ENCODE data around the gene SBNO1. TPM values are rescaled to one million over a fixed set of nuclear protein-coding genes. Genes with fewer than 3 reads are reported as not detected.
"Not testable (repeated sequence)": the region's sequence is repeated elsewhere in the genome, so short reads cannot be mapped to it uniquely, and the experiment has no call there.

SBNO1 gene
- total RNA-seq, 6 experiments from 2014 or later: 11.5 to 15.7 (median 13.2) TPM

DNA sequence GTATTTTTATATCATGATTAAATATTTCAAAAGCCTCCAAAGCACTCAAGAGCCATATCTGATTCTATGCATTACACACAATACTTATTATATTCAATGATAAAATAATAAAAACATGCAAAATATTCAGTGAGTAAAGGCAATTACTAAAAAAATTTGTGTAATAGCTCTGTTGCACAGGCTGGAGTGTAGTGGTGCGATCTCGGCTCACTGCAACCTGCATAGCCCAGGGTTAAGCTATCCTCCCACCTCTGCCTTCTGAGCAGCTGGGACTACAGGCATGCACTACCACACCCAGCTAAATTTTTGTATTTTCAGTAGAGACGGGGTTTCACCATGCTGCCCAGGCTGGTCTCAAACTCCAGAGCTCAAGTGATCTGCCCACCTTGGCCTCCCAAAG is 45.4 kb downstream of the SBNO1 start:
- ATAC-seq (no peak), DNase-seq (no peak)
- no peaks in the 10 kb centered on the region for H3K4me1 ChIP-seq
- peaks cover 0 to 93% (median 50%) of the 10 kb centered on the region in 4 donors for H3K36me3 ChIP-seq
- no peak for TF ChIP-seq POLR2A (IDR thresholded peaks at IDR 0.05)
- TF ChIP-seq, protein P1, sequence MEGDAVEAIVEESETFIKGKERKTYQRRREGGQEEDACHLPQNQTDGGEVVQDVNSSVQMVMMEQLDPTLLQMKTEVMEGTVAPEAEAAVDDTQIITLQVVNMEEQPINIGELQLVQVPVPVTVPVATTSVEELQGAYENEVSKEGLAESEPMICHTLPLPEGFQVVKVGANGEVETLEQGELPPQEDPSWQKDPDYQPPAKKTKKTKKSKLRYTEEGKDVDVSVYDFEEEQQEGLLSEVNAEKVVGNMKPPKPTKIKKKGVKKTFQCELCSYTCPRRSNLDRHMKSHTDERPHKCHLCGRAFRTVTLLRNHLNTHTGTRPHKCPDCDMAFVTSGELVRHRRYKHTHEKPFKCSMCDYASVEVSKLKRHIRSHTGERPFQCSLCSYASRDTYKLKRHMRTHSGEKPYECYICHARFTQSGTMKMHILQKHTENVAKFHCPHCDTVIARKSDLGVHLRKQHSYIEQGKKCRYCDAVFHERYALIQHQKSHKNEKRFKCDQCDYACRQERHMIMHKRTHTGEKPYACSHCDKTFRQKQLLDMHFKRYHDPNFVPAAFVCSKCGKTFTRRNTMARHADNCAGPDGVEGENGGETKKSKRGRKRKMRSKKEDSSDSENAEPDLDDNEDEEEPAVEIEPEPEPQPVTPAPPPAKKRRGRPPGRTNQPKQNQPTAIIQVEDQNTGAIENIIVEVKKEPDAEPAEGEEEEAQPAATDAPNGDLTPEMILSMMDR (IDR thresholded peaks at IDR 0.05): no peak
- H3K9me3 ChIP-seq: no peaks in the 10 kb centered on the region
- intact Hi-C loops (cut with DNase I): no loop called here
- WGBS (ENCODE audit: insufficient coverage, low coverage, low lambda C conversion rate, missing lambda C conversion rate): 100% methylated on average over 3 of the region's 3 CpGs
- no peak overlapping the region for H3K4me3 ChIP-seq
- H3K27ac ChIP-seq: no peak overlapping the region
- no peaks in the 10 kb centered on the region for H3K27me3 ChIP-seq

DNA sequence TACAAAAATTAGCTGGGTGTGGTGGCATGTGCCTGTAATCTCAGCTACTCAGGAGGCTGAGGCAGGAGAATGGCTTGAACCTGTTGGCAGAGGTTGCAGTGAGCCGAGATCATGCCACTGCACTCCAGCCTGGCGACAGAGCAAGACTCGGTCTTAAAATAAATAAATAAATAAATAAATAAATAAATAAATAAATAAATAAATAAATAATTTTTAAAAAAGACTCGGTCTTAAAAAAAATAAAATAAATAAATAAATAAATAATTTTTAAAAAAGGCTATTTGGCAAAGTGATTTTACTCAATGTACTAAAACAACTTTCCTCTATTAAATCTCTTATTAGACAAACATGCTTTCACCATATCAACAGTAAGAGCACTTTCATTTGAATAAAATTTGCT is 51.6 kb downstream of the SBNO1 start:
- intact Hi-C loops (cut with DNase I); H3K4me1 ChIP-seq; H3K9me3 ChIP-seq; H3K4me3 ChIP-seq; H3K27me3 ChIP-seq; DNase-seq; H3K27ac ChIP-seq; ATAC-seq: not testable (repeated sequence)
- 86% methylated on average over 4 of the region's 4 CpGs for WGBS (ENCODE audit: insufficient coverage, low coverage, low lambda C conversion rate, missing lambda C conversion rate)
- peaks cover 0 to 93% (median 45%) of the 10 kb centered on the region in 4 donors for H3K36me3 ChIP-seq

DNA sequence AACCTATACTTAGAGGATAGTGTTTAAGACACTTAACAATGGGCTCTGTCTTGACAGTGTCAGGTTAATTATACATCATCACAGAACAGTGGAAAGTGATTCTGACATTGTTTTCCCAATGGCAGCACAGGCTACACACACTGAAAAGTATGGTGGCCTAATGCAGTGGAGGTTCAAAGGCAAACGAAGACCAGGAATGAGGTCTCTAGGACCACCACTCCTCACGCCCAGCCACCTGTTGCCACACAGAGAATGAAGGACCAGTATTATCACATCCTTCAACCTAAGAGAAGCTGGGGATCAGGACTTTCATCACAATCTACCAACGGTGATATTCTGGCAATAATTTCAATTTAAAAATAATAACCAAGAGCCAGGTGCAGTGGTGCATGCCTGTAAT is 58.4 kb downstream of the SBNO1 start:
- Histone ChIP-seq H3K4me1 (no peaks in the 10 kb centered on the region), H3K36me3 (peaks cover 5 to 95% (median 49%) of the 10 kb centered on the region in 4 donors), H3K4me3 (no peak overlapping the region), H3K9me3 (no peaks in the 10 kb centered on the region), H3K27me3 (no peaks in the 10 kb centered on the region), H3K27ac (no peak overlapping the region)
- 88% methylated on average over 1 of the region's 3 CpGs for WGBS (ENCODE audit: insufficient coverage, low coverage, low lambda C conversion rate, missing lambda C conversion rate)
- intact Hi-C loops (cut with DNase I): no loop called here
- DNase-seq (no peak), ATAC-seq (no peak)
- no peak for TF ChIP-seq POLR2A (IDR thresholded peaks at IDR 0.05)
- TF ChIP-seq, protein P1 (IDR thresholded peaks at IDR 0.05): no peak

DNA sequence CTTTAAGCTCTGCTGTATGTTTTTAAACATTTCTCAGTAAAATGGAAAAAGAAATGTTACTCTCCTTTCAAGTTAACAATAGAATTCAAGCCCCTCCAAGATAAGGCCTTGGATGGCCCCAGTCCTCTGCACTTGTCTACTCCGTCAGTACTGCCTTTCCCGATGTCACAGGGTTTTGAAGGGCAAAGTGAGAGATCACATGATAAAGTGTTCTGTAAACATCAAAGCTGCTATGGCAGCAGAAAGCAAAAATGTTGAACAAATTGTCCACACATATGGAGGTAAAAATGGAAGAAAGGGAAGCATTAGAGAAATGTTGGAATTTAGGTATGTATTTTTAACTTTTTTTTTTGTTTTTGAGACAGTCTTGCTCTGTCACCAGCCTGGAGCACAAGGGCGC is 59.5 kb downstream of the SBNO1 start:
- H3K27me3 ChIP-seq: no peaks in the 10 kb centered on the region
- H3K9me3 ChIP-seq: no peaks in the 10 kb centered on the region
- TF ChIP-seq, protein P1 (IDR thresholded peaks at IDR 0.05): no peak
- TF ChIP-seq POLR2A (IDR thresholded peaks at IDR 0.05): no peak
- intact Hi-C loops (cut with DNase I): no loop called here
- 54% methylated on average over 3 of the region's 3 CpGs for WGBS (ENCODE audit: insufficient coverage, low coverage, low lambda C conversion rate, missing lambda C conversion rate)
- H3K4me3 ChIP-seq: no peak overlapping the region
- H3K4me1 ChIP-seq: no peaks in the 10 kb centered on the region
- DNase-seq (no peak), ATAC-seq (no peak)
- peaks cover 5 to 94% (median 45%) of the 10 kb centered on the region in 4 donors for H3K36me3 ChIP-seq
- H3K27ac ChIP-seq: no peak overlapping the region

DNA sequence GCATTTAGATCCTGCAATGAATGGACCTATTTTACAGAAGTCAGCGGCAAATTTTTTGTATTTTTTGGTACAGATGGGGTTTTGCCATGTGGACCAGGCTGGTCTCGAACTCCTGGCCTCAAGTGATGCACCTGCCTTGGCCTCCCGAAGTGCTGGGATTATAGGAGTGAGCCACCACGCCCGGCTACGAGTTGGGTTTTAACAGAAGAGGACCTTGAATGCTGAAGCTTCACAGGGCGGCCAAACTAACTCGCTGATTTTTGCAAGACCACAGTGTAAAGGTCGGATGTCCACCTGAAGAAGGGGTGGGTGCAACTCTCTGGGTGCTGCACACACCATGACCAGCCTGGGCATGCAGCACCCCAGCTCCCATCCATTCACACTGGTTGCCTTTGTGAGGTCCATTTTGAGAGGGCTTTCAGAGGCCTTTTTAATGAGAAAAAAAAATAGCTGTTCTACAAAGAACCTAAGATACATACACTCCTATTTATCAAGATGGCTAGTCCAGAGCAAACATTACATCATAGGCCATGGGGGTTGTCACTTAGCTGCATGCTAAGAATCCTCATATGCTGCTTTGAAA is 71.4 kb downstream of the SBNO1 start:
- DNase-seq (peak in 2 of 3 donors; percentile 56 to 61), ATAC-seq (peak; percentile 78 to 88 (median 84))
- Histone ChIP-seq H3K27me3 (no peaks in the 10 kb centered on the region), H3K27ac (peak overlapping the region in 1 of 3 donors; percentile 30), H3K36me3 (peaks cover 0 to 43% (median 21%) of the 10 kb centered on the region in 4 donors), H3K9me3 (no peaks in the 10 kb centered on the region), H3K4me1 (peaks cover 0 to 17% (median 8%) of the 10 kb centered on the region in 4 donors), H3K4me3 (no peak overlapping the region)
- intact Hi-C loops (cut with DNase I): no loop called here
- 26% methylated on average over 6 of the region's 9 CpGs for WGBS (ENCODE audit: insufficient coverage, low coverage, low lambda C conversion rate, missing lambda C conversion rate)
- TF ChIP-seq, protein P1 (IDR thresholded peaks at IDR 0.05): no peak
- TF ChIP-seq POLR2A (IDR thresholded peaks at IDR 0.05): no peak

Measured in right lobe of liver (tissue), 6 donors.